ENCODE data around the gene ETV3L.
"Not testable (repeated sequence)": the region's sequence is repeated elsewhere in the genome, so short reads cannot be mapped to it uniquely, and the experiment has no call there.

ETV3L gene

GRCh38 chr1:157104598-157105293 is 5.1 kb upstream of the ETV3L start:
- no peak for FAIRE-seq

- no peak for FAIRE-seq
Measured at GRCh38 chr1:157103268-157103667, 3.7 kb upstream of the ETV3L start.

GRCh38 chr1:157101149-157101548 is 1.5 kb upstream of the ETV3L start:
- FAIRE-seq = no peak

GRCh38 chr1:157098987-157099632 is 498 bp downstream of the ETV3L start:
- not testable (repeated sequence) for FAIRE-seq

- no peak for FAIRE-seq
Measured at GRCh38 chr1:157098519-157098918, 1.1 kb downstream of the ETV3L start.

- no peak for FAIRE-seq
Measured at GRCh38 chr1:157097692-157098091, 1.9 kb downstream of the ETV3L start.

- no peak for FAIRE-seq
Measured at GRCh38 chr1:157096881-157097280, 2.7 kb downstream of the ETV3L start.

GRCh38 chr1:157095551-157095950 is 4.1 kb downstream of the ETV3L start:
- FAIRE-seq = no peak

GRCh38 chr1:157095091-157095490 is 4.5 kb downstream of the ETV3L start:
- FAIRE-seq = no peak

GRCh38 chr1:157092831-157093230 is 6.8 kb downstream of the ETV3L start:
- FAIRE-seq = no peak

- FAIRE-seq = no peak
Measured at GRCh38 chr1:157091668-157092273, 7.8 kb downstream of the ETV3L start.

- FAIRE-seq = no peak
Measured at GRCh38 chr1:157091186-157091585, 8.4 kb downstream of the ETV3L start.

GRCh38 chr1:157090771-157091170 is 8.8 kb downstream of the ETV3L start:
- no peak for FAIRE-seq

GRCh38 chr1:157090196-157090647 is 9.4 kb downstream of the ETV3L start:
- peak; percentile 89 for FAIRE-seq

- FAIRE-seq = no peak
Measured at GRCh38 chr1:157089789-157090188, 9.8 kb downstream of the ETV3L start.

- FAIRE-seq = no peak
Measured at GRCh38 chr1:157088607-157089006, 11.0 kb downstream of the ETV3L start.

- no peak for FAIRE-seq
Measured at GRCh38 chr1:157087030-157087429, 12.6 kb downstream of the ETV3L start.

GRCh38 chr1:157086299-157086698 is 13.3 kb downstream of the ETV3L start:
- FAIRE-seq = no peak

- FAIRE-seq = no peak
Measured at GRCh38 chr1:157085421-157085820, 14.2 kb downstream of the ETV3L start.

GRCh38 chr1:157084720-157085119 is 14.9 kb downstream of the ETV3L start:
- no peak for FAIRE-seq

- no peak for FAIRE-seq
Measured at GRCh38 chr1:157081707-157082106, 17.9 kb downstream of the ETV3L start.

- no peak for FAIRE-seq
Measured at GRCh38 chr1:157080714-157081113, 18.9 kb downstream of the ETV3L start.

- FAIRE-seq = no peak
Measured at GRCh38 chr1:157077394-157077793, 22.2 kb downstream of the ETV3L start.

Data from endometrium (tissue), 2 donors.